Measurements from ENCODE around the gene TSGA10.

The TSGA10 gene

GRCh38 chr2:98947554-98947953 is 207.2 kb downstream of the TSGA10 start:
- no peak overlapping the region for H3K4me3 ChIP-seq (ENCODE audit: low read depth, low read length)
- no peak for DNase-seq (ENCODE audit: low read depth)
- TF ChIP-seq CTCF (conservative IDR thresholded peaks at IDR 0.05; ENCODE audit: low read depth, low read length) = no peak

All from choroid plexus epithelial cell (primary cell).